Frontal cortex (tissue), 4 donors: ENCODE data around the gene PXN. TPM values are rescaled to one million over a fixed set of nuclear protein-coding genes. Genes with fewer than 3 reads are reported as not detected.
A peak's percentile ranks its signal among the peaks of the same experiment; 100 is the strongest.
"Not testable (repeated sequence)": the region's sequence is repeated elsewhere in the genome, so short reads cannot be mapped to it uniquely, and the experiment has no call there.

Source experiments
- DNase-seq, 2 donors: peaks; one replicate each; pipeline ENCODE4 v3.0.0; 2012; ENCODE audit warnings: low spot score in 2 of 2
- FAIRE-seq: peaks from 2 replicates; lab custom pipeline; 2012; peaks lifted over from hg19 to GRCh38; lab: Jason Lieb, UNC
- total RNA-seq: library from RNA; depleted of rRNA; stranded (reverse); fragments of >200 nt; gene quantifications from one replicate; pipeline ENCODE4 v1.2.3, GENCODE V29; 2014
- donor health status: control.
- donor health status: control.
- donor health status: control.

PXN gene
- total RNA-seq, 1 donor from 2014 or later, result 2.4 TPM

DNA sequence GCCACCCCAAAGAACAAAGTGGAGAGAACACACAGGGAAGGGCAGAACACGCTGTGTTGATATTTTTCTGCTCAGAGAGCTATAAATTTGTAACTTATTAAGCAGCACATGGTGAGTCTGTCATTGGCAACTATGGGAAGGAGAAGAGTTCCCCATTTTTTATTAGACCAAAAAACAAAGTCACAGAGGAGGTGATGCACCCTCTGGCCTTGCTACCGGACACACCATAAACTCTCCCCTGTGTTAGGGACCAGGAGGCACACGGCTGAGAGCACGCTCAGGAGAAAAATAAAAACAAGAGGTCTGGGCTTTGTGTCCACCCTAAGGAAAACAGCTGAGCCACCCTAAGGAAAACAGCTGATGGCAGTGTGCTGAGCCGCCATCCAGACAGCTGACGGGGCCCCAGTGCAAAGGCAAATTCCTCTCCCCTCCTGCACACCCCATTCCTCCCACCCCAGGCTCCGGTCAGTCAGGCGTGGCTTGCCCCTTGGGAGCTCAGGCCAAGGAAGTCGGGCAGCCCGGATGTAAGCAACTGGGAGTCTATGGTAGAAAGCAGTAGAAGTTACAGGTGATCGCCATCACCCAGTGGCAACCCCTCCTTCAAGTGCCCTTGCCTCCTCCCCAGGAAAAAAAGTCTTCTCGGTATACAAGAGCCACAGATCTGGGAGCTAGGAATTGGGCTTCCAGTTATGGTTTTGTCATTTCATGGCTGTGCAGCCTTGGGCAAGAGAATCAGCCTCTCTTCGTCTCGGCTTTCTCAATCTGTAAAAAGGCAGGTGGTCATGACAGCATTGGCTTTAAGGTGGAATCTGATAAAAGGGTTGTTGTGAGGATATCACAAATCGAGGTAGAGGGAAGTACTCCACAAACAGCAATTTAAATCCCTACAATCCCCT, 2.4 kb downstream of the PXN start:
- no peak for FAIRE-seq
- DNase-seq, result no peak

DNA sequence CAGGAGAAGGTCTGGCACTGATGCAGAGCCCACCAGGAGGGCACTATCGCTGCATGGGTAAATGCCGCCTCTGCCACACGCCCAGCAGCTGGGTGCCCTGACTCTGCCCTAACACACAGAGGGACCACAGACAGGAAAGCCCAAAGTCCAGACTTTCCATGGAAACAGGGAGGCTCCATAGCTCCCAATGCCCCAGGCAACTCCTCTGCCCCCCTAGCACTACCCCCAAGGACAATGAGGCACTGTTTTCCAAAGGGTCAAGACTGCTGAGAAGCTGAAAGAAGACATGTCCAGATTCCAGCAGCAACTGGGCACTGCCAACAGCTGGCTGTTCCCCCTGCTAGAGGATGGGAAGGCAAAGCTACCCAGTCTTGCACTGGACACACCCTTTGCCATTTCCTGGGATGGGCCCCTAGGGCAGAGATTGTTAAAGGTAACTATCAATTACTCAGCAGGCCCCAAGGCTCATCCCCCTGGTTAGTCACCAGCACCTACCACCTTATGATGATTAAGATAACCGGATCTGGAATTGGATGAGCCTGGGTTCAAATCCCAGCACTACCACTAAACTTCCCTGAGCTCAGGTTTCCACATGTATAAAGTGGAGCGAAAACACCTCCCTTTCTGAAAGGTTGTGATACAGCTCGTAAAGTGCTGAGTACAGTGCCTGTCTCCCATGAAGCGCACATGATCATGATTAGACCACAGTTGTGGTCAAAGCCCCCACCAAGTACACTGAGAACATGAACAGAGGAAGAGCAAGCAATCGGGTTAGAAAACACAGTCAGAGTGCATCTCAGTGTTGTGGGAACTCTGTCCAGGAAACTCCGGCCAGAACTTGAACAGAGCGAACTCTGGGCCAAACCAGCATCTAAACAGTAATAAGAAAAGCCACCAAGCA, 3.3 kb downstream of the PXN start:
- FAIRE-seq, result no peak
- DNase-seq, result no peak

DNA sequence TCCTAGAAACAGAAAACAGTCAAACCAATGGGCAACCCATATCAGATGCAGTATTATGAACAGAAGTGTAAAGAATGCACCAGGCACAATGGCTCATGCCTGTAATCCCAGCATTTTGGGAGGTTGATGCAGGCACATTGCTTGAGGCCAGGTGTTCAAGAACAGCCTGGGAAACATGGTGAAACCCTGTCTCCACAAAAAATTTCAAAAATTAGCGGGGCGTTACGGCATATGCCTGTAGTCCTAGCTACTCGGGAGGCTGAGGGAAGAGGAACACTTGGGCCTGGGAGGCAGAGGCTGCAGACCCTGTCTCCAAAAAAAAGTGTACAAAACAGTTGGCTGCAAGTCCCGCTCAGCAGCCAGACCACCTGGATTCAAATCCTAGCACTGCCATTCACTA, 4.9 kb downstream of the PXN start:
- no peak for FAIRE-seq
- no peak for DNase-seq

DNA sequence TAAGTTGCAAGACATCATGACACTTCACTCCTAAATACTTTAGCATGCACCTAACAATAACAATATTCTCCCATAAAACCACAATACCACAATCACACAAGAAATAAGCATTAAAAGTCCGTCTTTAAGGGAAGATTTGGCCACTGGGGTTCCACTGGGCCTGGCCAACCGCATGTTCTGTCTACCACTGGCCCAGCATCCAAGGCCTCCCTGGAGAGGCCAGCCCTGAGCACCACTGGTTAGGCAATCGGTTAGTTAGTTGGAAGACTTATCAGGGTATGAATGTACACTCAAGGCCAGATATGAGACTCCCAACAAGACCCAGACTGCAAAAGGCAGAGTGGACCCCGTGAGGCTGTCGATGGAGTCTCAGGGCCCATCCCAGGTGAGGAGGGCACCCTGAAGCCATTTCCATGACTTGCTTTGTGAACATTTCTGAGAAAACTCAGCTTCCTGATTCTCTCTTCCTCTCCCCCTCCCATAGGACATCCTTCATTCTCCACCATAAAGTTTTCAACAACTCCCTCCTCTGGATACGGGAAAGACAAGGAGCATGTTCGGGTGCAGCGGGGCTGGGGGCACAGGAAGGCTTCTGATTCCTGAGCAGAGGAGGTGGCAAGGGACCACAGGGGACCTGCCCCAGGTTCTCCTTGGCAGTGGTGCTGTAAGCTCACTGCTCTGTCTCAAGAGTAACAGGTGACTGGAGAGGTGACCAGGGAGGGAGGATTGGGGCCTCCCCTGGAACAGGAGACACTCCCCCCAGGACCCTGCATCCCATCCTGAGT, 5.9 kb downstream of the PXN start:
- DNase-seq, result no peak
- no peak for FAIRE-seq

DNA sequence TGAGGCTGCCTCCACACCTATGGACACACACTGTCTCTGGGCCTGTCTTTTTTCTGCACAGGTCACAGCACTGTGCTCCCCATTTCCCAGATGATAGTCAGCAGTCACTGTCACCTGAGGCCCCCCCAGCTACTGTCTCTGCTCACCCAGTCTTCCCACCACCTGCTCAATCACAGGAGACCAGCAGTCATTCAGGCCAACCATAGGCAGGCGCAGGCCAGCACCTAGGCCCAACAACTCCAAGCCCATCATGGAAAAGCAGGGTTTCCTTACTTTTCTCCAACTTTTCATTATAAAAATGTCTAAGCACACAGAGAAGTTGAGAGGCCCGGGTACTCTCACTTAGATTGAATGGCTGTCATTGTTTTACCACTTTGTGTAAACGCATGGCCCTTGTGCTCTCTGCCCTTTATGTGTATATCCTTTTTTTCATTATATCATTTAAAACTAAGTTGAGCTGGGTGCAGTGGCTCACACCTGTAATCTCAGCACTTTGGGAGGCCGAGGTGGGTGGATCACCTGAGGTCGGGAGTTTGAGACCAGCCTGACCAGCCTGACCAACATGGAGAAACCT, 7.1 kb downstream of the PXN start:
- no peak for DNase-seq
- FAIRE-seq, result no peak

DNA sequence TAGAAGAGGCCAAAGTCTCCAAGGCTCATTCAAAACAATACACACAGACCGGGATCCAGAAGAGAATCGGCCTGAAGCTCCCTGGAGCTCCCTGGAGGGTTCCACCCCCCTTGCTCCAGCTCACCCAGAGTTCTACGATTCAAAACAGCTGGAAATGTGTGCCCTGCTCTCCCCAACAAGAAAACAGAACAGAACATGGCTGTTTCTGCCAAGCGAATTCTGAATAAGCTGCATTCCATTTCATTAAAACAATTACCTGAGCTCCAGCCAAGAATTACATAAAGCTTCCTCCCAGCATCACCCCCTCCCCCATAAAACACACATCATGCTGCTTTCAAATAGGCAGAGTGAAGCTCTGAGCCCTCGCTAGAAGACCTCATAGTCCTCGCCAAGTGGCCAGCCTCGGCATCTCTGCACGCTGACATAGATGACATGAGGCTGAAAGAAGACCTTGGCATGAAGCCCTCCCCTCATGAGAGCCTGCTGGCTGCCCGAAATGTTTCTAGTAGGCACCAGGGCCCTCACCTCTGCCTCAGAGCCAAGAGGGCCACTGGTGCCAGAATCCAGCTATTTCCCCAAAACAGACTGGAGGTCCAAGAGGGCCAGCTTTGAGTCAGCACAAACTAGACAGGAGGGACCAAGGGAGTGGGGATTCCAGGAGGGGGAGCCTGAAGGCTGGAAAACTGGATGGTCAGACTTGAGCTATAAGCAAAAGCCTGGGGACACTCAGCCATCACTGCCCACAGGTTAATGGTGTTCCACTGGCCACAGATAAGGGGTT, 8.3 kb downstream of the PXN start:
- no peak for FAIRE-seq
- peak in 1 of 2 donors; percentile 65 for DNase-seq

DNA sequence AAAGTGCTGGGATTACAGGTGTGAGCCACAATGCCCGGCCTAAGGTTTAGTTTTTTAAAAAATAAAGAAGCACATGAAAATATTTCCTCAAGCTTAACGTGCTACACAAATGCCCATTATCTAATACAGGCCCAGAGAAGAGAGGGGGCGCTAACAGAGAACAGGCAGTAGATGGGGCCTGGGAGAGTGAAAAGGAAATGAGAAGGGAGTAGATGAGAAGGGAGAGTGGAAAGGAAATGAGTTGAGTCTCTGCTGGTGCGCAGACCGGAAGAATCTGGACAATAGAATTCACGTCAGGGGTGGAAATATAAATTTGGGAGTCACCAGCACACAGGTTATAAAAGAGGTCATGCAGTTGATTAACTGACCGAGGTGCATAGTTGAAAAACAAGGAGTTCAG, 10.7 kb downstream of the PXN start:
- no peak for DNase-seq
- no peak for FAIRE-seq

DNA sequence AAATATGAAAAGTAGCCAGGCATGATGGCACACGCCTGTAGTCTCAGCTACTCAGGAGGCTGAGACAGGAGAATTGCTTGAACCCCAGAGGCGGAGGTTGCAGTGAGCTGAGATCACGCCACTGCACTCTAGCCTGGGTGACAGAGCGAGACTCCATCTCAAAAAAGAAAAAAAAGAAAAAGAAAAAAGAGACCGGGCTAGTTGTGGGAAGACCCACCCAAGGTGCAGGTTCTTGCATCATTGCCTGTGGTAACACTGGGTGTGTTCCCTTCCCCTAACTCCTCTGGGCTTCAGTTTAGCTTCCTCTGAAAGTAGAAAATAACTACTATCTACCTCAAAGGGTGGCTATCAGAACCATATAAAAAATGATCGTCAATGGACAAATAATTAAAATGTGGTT, 12.2 kb downstream of the PXN start:
- not testable (repeated sequence) for FAIRE-seq, DNase-seq

DNA sequence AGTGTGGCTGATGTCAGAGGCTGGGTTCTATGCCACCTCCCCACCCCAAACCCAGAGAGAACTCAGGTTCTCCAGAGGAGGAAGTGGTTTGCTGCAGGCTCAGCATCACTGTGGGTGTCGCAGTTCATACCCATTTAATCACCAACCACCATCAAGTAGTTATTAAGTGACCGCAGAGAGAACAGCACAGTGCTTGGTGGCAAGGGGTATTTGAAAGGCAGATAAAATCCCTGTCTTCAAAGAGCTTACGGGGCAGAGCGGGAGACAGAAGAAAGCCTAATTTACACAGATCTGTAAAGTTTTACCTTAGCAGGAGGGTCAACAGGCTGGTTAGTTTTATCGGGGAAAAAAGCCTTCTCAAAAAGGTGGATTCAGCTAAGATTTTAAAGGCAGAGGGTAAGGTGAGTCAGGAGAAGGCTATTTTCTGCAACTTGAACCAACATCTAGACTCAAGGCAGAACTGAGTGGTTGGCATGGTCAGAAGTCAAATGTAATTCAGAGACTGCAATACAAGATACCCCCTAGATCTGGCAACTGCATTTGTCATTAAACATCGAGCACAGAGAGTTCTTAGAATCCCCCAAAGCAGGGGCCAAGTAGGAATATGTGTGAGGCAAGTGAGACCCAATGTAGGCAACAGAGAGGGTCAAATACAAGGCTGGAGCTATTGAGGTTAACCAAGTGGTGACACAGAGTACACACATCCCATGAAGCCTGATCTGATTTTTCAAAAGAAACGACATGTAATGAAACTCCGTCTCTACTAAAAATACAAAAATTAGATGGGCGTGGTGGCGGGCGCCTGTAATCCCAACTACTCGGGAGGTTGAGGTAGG, 13.2 kb downstream of the PXN start:
- FAIRE-seq, result no peak

DNA sequence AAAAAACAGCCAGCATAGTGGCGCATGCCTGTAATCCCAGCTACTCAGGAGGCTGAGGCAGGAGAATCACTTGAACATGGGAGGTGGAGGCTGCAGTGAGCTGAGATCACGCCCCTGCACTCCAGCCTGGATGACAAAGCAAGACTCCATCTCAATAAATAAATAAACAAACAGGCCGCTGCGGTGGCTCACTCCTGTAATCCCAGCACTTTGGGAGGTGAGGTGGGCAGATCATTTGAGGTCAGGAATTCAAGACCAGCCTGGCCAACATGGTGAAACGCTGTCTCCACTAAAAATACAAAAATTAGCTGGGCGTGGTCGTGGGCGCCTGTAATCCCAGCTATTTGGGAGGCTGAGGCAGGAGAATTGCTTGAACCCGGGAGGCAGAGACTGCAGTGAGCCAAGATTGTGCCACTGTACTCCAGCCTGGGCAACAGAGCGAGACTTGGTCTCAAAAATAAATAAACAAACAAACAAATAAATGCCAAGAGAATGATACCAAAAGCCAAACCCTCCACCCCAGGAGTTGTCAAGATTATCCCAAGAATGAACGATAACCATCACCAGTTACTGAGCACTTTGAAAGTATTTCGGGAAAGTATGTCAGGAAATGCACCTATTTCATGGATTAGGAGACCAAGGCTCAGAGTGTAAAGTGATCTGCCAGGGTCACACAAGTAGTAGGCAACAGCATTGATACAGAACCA, 14.0 kb downstream of the PXN start:
- DNase-seq, result not testable (repeated sequence)

More for the DNA sequence above, 13.2 kb downstream of the PXN start:
- DNase-seq, result no peak

DNA sequence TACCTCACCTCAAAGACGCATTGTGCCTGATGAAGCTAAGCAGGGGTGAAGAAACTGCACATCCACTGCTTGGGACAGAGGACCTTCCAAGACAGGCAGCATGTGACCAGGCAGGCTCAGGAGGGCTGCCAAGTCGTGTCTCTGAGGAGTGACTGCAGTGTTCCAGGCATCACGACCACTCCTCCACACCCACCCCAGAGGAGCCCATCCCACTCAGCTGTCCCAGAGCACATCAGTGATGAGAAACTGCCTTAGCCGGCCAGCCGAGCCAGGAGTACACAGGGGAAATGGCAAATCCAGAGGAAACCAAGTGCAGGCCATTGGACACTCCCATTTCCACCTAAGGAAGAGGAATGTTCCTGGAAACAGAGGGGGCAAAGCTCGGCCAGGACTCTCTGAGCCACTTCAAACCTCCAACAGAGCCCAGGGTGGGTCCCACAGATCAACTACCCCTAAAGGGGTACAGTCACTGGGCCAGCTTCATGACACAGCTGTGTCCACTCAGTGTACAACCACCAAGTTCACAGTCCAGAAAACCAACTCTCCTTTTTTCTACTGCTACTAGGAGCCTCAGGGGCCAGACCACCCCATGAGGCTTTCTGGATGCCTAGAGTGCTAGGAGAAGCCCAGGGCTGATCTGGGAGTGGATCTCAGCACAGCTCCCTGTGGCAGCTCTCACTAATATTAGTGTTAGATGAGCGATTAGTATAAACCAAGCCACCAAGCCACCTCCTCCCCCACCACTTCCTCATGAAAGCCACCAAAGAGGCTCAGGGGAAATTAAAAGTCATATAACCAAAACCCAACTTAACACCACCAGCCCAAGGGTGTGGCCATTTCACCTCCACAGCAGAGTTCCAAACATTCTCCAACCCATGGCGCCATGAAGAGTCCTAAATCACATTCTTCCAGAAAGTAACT, 15.4 kb downstream of the PXN start:
- FAIRE-seq (no peak), DNase-seq (no peak)

More for the DNA sequence above, 14.0 kb downstream of the PXN start:
- FAIRE-seq, result not testable (repeated sequence)

DNA sequence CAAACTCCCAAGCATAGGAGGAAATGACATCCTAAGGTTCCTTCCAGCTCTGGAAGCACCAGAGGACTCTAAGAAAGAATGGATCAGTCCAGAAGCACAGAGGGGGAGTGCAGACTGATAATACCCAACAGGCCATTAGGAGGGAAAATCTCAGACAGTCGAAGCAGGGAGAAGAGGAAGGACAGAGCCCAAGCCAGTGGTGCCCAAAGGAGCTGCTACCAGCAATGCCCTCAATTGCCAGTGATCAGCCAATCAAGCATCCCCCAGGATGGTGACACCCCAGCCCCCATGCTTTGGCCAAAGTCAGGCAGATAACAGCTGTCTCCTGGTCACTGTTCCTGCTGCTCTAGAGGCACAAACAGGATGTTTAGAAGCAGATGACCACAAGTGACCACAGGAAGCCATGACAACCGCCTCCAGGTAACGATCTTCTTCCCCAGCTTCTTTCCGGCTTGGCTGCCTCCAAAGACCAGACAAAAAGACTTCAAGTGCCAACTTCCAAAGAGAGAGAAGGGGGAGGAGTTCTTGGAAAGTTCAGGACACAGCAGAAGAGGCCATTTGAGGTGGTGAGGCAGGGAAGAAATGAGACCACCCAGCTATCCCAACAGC, 16.2 kb downstream of the PXN start:
- no peak for FAIRE-seq
- no peak for DNase-seq

DNA sequence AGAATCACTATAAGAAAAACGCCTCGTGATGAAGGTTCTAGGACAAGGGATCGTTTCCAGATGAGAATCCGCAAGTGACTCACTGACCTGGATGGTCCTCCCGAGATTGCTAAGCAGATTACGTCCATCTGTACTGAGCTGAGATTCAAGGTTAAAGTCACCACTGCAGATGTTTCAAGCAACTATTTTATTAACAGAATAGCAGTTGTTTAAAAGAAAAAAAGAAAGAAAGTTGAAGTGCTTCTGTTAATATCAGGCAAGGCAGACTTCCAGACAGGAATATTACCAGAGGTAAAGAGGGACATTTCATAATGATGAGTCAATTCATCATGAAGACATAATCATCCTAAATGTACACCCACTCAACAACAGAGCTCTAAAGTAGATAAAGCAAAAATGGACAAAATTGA, 17.9 kb downstream of the PXN start:
- FAIRE-seq (no peak), DNase-seq (no peak)

DNA sequence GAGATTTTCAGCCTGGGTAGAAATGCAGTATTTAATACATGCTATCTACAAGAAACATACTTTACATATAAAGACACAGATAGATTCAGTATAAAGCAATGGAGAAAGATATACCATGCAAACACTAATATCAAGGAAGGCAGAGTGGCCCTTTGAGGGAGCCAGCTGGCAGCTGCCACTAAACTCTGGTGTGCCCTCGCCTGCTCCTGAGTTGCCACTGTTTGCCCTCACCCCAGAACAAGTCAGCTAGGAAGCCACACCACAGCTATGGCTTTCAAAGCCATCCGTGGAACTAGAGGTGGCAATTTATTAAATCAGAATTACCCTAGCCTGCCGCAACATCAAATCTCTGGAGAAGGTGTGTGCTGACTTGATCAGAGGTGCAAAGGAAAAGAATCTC, 18.3 kb downstream of the PXN start:
- no peak for DNase-seq

DNA sequence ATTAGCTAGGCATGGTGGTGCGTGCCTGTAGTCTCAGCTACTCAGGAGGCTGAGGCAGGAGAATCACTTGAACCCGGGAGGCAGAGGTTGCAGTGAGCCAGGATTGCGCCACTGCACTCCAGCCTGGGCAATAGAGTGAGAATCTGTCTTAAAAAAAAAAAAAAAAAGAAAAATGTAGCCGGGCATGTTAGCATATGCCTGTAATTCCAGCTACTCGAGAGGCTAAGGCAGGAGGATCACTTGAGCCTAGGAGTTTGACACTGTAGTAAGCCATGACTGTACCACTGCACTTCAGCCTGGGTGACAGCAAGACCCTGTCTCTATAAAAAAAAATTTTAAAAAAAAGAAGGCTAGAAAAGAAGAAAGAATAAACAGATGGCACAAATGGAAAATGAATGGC, 18.8 kb downstream of the PXN start:
- DNase-seq, FAIRE-seq: not testable (repeated sequence)

More for the DNA sequence above, 18.3 kb downstream of the PXN start:
- no peak for FAIRE-seq
